Measurements from ENCODE around the gene PDGFD.

PDGFD gene

DNA sequence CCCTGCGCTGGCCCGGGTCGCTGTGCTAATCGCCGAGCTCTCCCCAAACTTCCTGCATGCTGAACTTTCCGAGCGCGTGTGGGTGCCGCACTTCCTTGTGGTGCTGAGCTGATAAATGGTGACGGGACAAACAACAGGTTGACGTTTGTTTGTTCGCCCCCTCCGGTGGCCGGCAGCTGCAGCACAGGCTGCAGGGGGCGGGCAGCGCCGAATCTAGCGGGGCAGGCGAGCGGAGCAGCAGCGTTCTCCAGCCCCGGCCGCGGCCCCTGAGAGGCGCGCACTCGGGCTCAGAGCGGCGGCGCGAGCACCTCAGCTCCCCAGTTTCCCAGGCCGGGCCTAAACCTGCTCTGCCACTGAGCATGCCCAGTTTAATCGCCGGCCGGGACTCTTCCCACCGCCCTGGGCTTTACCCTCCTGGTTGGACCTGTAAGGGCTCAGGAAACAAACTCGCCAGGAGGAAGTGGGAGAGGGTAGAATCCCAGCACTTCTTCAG, at the start of gene PDGFD:
TSS of gene PDGFD (minus strand) at position 120 of the 493 bp plus-strand sequence.
- DNase-seq (ENCODE audit: low spot score) = no peak

DNA sequence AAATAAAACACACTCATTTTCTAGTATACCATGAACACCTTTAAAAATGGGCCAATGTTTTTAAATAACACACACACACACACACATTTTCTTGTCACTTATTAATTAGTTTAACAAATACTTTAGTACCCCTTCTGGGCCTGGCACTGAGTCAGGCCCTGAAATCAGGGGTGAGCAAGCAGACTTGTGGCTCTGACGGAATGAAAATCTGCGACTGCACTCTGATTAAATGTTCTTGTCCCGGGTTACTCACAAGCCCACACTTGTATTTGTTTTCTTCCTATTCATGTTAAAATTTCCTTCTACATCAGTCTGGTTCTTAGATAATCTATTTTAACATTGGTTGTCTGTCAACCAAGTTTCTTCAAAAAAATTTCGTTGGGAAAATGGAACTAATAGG, 43.0 kb upstream of the PDGFD start:
- no peak for DNase-seq (ENCODE audit: low spot score)

DNA sequence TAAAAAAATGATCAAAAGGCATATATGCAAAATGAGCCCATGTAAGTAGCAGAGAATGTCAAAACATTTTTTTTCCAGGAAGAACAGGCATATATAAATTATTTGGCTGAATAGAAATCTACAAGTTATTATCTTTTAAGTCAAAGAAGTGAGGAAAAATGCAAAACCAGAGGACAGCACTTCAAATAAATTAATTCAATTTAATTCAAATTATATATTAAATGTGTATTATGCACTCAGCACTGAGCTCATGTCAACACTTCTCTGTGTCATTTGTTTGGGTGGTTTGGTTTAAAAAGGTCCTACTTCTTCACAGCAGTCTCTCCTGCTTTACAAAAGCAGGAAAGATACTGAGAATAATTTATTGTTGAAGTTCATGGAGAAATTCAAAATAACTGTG, 41.9 kb upstream of the PDGFD start:
- no peak for DNase-seq (ENCODE audit: low spot score)

DNA sequence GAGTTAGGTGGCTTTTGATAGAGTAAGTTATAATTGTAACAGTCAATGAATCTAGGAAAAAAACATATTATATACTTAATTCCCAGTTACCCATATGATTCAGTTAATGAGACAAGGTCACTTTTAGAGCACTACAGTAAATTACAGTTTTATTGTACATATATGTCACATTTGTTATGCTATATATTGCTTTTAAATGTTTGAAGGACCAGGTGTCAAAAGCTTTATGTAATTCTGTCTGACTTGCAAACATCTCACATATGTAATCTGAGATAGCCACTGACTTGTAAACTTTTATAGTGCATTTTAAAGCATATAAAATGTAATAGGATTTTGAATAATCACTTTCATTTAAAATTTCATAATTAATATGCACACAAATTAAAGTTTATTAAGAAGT, 36.7 kb upstream of the PDGFD start:
- DNase-seq (ENCODE audit: low spot score) = no peak

DNA sequence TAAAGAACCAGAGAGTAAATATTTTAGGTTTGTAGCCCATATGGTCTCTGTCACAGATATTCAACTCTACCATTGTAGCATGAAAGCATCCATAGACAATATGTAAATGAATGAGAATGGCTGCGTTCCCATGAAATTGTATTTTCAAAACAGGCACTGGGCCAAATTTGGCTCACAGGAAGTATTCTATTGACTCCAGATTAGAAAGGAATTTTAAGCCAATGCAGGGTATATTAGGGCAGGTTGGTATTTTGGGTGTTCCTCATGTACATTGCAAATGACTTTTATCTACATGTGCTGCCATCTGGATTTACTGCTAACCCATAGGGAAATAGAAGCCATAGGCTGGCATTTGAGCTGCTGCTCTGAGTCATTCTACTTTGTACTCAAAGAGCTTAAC, 35.1 kb upstream of the PDGFD start:
- no peak for DNase-seq (ENCODE audit: low spot score)

DNA sequence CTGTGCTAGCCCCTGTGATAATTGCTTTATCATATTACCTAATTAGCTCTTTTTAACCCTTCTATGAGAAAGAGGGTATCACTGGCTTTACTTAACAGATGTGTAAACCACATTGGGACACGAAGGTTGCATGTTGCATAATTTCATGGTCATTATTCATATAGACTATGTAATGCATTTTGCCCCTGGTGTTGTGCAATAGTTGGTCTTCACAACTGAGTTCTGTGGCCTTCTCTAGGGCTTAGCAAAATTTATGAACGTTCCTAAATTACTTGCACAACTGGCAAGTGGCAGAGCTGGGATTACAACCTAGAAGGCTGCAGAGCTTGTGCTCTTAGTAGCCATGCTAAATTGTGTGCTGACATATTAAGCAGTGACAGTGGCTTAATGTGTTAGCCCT, 34.6 kb upstream of the PDGFD start:
- no peak for DNase-seq (ENCODE audit: low spot score)

DNA sequence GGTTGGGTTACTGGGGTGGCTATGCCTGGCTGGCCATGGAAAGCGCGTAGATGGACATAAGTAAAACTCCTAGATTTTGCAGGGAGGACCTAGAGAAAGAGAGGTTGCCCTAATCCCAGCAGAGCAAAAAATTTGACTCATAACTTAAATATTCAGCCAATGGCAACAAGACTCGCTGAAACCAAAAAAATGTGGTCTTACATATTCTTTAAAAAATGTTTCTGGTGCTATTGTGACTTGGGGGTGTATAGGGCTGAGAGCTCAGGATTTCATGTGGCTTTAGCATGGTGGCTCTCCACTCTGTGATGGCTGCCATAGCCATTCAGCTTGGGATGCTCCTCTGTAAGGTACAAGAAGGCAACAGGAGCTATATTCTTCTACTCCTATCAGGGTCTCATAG, 27.2 kb upstream of the PDGFD start:
- no peak for DNase-seq (ENCODE audit: low spot score)

DNA sequence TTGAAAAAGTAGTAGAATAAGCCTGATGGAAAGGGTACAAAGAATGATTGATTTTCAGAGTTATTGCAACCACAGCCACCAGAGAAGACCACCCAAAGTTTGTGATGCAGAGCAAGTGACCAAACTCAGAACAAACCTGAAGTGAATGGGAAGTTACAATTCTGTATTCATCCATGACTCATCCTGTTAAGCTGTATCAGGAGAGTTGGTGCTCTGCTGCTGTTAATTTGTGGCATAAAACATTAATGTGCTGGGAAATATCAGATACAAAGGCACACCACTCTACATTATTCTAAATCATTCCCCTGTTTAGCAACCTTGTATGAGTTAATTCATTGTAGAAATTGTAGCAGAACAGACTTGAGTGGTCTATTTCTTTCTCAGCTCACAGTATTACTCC, 19.6 kb upstream of the PDGFD start:
- DNase-seq (ENCODE audit: low spot score) = no peak

DNA sequence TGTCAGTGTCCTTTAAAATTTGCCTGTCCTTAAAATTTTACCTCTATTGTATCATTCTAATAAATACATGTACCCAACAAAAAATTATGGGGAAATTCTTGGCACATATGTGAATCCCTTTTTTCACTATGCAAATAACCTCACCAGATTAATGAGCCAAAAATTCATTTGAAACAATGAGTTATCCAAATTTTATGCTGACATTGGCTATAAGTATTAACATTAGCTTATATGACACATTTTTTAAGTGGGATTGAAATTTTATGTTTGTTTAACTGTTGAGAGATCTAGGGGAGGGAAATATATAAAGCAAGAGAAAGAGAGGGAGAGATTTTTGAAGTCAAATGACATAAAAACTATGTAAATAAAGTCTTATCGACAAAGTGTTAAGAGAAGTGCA, 11.8 kb upstream of the PDGFD start:
- no peak for DNase-seq (ENCODE audit: low spot score)

DNA sequence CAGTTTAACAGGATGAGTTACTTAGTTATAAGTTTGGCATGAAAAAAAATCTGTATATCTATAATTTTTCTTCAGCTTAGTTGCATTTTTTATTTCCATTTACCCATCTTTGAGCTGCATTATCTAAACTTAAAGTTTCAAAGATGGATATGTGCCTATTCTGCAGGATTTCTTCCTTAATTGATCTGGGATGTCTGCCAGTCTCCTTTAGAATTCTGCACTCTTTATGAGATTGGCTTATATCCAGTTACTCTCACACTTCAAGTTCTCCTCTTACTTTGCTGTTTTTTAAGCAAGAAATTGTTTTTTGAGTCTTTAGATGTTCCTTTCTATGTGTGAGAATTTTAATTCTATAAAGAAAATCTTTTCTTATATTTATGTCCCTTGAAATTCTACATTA, 5.1 kb upstream of the PDGFD start:
- DNase-seq (ENCODE audit: low spot score) = no peak

DNA sequence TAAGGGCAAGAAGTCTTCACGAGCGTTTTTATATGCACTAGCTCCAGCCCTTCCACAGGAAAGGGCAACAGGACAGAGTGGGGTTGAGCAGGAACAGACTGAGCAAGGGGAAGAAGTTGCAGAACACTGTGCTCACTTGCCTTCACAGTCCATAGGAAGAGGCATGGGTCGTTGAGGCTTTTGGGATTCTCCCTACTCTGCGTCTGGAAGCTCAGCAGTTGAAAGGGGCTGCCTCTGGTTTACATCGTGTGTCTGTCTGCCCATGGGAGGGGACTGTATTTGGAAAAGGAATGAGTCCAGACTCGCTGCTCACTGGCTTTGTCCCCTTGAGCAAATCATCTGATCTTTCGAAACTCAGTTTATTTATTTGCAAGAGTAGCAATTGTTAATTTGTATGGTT, 1.1 kb upstream of the PDGFD start:
- DNase-seq (ENCODE audit: low spot score) = no peak

DNA sequence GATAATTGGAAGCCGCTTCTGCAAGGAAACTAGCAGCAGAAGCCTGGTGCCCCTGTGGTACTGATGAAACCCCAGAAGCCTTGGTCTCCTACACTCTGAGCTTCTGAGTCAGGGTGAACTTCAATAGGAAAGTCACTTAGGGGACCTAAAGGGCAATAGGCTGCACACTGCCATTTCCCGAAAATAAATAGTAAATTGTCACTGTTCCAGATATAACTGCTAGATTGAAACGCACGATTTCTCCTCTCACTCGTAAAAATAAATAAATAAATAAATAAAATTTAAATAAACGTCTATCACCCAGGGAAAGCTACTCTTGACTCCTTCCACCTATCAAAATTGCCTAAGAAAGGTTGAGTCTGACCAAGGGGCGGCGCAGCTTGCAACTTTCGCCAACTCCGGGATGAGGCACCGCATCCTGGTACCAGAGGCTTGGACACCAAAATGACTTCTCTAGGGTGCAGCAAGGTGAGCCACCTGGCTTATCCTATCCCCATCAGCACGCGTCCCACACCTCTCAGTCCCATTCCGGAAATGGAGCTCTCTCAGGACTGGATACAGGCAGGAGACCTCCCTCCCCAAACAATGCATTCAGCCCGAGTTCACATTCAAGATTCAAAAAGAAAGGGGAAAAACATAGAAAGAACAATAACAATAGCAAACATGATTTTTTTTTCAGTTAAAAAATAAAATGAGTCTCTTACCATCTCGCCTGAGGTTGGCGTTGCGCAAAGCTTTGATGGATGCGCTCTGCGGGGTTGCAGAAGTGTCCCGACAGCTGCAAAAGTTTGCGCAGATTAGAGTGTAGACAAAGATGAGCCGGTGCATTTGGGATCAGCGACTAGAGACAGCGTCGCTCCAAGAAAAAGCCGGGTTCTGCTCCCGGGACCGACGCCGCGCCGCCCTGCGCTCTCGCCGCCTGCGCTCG, 583 bp downstream of the PDGFD start:
- no peak for DNase-seq (ENCODE audit: low spot score)

DNA sequence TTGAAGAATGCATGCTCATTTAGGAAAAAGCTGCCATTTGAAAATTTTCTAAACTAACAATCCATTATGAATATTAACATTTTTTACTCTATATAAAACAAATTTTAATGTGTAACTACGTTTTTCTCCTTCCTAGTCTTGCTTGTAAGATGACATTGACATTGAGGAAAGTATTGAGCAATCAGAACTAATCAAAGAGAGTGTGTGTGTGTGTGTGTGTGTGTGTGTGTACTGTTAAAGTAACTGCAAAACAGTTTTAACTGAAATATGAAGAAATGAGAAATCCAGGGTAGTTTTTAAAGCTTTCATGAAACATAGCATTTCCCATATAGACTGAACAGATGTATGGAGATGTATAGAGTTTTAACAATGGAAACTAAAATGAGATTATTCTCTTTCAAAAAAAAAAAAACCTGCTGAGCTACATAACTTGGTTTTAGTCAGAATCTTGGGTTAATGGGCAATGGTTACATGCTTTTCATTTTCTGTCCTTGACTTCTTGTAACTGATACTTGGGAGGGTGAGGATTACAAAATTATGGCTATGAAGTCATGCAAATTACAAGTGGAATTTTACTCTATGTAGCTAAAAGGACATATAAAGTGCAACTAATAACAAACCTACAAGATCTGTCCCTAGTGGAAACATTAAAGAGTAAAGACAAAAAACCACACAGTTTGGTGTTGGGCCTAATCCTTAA, 2.0 kb downstream of the PDGFD start:
- no peak for DNase-seq (ENCODE audit: low spot score)

DNA sequence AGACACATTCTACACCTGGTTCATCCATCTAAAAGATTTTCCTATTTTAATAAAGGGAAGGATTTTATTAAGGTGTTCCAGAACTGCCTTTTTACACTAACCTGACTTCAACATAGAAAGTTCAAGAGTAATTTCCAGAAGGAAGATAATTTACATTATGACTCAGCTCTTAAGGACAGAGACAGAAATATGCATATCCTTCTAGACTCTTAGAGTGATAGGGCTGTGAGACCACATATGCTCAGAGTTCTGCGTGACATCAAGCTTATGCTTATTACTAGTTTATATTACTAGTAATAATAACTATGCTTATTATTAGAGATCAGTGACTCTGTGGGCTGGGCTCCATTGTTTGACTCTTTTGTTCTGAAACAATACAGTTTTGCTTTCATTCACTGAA, 4.6 kb downstream of the PDGFD start:
- no peak for DNase-seq (ENCODE audit: low spot score)

DNA sequence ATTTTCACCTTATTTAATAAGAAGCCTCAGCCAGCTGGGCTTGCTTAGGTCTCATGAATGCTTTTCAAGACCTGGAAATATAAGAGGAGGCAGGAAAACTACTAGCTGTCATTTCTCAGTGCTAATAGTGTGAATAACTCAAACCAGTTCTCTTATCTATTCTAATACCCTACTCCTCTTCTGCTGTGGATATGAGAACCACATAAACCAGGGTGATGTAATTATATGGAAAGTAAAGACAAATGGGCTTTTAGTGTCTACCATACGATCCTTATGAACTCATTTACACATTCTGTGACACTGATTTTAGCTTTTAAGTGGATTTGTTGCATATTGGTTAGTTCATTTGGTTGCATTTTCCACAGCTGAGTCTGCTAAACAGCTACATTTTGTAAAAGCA, 8.6 kb downstream of the PDGFD start:
- DNase-seq (ENCODE audit: low spot score) = no peak

DNA sequence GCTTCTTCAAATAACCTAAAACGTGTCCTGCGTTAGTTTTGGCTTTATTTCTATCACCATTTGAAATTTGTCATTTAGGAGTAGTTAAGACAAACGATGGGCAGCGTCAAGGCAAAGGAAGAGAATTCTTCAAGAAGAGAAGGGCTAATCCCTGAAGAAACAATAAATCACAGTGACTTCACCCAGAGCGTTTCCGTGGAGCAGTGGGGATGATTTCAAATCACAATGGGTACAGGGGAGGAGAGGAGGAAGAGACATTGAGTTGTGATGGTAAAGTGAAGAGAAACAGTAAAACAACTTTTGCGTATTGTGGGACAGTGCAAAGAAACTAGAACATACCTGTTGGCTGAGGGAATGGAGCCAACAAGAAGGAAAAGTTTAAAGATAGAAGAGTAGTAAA, 9.7 kb downstream of the PDGFD start:
- DNase-seq (ENCODE audit: low spot score) = no peak

DNA sequence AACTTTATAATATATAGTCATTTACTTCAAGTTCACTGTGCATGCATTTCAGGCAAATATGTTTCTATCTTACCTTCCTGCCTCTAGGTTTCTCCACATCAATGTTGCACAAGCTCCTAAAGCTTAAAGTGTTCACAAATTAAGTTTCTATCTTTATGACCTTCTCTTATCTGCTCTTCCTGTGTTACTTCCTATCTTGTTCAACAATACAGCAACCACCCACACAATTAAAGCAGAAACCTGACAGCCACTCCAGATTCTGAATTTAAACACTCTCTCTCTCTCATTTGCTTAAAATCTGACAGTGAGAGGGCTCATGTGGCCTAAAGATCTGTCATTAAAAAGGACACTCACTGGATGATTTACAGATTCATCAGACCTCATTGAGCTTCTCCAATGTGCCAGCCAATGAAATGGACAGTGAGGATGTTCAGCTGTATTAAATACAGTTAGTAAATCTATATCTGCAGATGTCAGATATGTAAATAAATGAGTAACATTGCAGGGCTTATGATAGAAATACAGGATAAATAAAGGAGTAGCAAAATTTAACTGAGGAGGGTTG, 10.9 kb downstream of the PDGFD start:
- DNase-seq (ENCODE audit: low spot score) = no peak

DNA sequence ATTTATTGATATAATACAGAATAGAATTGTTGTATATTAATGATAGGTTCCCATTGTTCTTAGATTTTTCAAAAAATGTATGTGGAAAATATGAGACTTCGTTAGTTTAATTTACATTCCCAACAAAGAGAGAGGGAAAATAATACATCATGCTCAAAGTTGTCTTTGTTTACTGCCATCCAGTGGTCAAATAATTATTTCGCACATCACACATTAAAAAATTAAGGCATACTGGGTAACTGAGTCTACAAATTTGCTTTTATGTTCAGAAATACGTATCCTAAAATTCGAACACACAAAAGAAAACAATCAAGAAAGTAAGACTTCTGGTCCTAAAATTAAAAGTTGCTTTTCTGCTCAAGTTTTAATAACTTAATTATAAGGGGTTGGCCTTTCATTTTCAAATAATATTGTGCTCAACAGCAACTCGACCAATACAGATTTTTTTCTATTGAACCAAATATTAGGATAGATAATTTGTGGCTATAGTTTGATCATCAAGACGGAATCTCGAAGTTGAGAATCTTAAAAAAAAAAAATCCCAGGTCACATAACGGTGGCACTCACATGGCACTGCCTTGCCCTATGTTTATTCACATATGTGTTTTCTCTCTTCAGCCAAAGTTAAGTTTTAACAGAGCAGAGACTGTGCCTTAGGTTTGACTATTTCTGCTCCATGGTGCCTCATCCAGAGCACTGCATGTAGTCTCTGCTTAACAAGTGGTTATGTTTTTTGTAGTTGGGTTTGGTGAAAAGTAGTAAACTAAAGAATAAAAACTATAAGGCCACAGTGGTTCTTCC, 12.3 kb downstream of the PDGFD start:
- DNase-seq (ENCODE audit: low spot score) = peak; percentile 37

DNA sequence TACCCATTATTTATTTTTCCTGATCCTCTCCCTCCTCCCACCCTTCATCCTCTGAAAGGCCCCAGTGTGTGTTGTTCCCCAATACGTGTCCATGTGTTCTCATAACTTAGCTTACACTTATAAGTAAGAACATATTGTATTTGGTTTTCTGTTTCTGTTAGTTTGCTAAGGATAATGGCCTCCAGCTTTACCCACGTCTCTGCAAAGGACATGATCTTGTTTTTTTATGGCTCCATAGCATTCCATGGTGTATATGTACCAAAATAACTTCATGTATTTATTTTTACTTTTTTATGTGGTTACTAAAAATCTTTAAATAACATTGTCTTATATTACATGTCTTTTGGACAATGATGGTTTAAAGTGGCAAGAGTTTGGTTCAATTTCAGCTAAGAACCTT, 15.2 kb downstream of the PDGFD start:
- no peak for DNase-seq (ENCODE audit: low spot score)

DNA sequence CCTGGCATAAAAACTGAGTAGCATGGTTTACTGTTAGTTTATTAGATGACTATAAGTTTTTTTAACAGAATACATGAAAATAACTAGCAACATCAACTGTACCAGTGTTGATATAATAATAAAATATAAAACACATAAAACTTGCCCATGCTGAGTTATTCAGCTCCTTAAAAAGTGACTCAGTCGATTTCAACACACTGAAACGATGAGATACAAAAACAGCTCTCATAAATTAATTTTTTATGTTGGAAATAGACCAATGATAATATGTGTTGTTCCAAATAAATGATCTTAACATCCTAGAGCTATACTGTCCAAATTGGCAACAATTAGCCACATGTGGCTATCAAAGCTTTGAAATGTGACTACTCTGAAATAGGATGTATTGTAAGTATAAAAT, 15.9 kb downstream of the PDGFD start:
- no peak for DNase-seq (ENCODE audit: low spot score)

DNA sequence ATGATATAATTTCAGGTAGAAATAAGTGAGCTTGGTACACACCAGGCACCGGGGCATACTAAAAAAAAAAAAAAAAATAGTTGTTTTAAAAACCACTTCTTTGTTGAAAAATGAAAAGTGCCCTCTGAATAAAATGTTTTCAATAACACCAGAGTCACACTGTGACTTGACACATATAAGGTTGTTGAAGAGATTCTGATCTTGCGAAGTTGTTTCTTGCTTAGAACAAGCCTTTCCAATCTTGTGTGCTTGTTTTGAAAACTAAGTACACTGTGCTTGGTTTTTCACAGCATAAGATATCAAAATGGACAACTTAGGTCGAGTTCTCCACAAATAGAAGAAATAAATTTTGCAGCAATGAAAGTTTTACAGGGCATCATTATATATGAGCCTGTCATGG, 17.0 kb downstream of the PDGFD start:
- no peak for DNase-seq (ENCODE audit: low spot score)

DNA sequence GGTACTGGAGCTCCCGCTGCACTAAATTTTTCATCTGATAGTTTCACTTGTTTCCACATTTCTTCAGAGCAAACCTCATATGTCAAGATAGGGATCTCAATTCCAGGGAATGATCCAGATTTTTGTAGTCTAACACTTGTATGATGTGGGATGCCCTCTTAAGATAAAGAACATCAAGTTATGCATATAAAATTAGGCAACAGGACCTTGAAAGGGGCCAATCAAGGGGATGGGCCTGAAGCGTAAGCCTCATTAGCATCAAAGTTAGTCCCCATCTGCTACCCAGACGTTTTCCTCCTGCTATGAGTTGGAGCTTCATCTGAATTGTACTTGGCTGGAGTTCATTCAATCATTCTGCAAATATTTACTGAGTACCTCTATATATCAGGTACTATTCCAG, 17.5 kb downstream of the PDGFD start:
- DNase-seq (ENCODE audit: low spot score) = no peak

All from RKO (cell line).